Measurements from ENCODE around the gene PTGDS.

The PTGDS gene

DNA sequence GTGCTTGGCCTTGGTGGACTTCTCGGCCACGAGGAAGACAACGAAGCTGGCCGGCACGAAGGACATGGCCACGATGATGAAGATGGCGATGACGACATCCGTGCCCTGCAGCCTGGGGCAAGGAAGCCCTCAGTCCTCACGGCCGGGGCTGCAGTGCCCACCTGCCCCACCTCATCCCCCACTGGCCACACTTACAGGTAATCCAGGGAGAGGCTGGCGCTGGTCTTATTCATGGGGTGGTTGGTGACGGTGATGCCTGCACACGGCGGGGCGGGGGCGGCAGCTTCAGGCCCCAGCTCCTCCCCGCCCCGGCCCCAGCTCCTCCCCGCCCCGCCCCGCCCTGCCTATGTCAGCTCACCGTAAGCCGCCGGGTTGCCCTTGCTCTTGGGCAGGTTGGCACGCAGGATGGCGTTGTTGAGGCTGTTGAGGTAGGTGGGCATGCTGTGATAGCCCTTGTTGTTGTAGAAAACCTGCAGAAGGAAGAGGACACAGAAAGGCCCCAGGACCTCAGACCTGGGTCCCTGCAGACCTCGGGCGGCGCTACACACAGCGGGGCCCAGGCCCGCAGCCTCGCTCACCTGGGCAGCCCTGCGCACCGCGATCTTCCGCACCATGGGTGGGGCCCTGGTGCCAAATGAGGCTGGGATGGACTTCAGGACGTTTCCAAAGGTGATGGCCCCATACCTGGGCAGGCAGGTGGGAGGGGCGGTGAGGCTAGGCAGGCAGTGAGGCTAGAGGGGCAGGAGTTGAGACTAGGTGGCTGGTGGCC is 34.8 kb downstream of the PTGDS start:
- no peak for DNase-seq
- TF ChIP-seq, protein P1, sequence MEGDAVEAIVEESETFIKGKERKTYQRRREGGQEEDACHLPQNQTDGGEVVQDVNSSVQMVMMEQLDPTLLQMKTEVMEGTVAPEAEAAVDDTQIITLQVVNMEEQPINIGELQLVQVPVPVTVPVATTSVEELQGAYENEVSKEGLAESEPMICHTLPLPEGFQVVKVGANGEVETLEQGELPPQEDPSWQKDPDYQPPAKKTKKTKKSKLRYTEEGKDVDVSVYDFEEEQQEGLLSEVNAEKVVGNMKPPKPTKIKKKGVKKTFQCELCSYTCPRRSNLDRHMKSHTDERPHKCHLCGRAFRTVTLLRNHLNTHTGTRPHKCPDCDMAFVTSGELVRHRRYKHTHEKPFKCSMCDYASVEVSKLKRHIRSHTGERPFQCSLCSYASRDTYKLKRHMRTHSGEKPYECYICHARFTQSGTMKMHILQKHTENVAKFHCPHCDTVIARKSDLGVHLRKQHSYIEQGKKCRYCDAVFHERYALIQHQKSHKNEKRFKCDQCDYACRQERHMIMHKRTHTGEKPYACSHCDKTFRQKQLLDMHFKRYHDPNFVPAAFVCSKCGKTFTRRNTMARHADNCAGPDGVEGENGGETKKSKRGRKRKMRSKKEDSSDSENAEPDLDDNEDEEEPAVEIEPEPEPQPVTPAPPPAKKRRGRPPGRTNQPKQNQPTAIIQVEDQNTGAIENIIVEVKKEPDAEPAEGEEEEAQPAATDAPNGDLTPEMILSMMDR (IDR thresholded peaks at IDR 0.05; ENCODE audit: borderline replicate concordance, extremely low read depth, low read length, poor library complexity, severe bottlenecking) = no peak
- TF ChIP-seq EZH2 (IDR thresholded peaks at IDR 0.05; ENCODE audit: borderline replicate concordance, low read depth, low read length, severe bottlenecking) = no peak
- no peak for ATAC-seq (ENCODE audit: insufficient read depth, low read depth)

DNA sequence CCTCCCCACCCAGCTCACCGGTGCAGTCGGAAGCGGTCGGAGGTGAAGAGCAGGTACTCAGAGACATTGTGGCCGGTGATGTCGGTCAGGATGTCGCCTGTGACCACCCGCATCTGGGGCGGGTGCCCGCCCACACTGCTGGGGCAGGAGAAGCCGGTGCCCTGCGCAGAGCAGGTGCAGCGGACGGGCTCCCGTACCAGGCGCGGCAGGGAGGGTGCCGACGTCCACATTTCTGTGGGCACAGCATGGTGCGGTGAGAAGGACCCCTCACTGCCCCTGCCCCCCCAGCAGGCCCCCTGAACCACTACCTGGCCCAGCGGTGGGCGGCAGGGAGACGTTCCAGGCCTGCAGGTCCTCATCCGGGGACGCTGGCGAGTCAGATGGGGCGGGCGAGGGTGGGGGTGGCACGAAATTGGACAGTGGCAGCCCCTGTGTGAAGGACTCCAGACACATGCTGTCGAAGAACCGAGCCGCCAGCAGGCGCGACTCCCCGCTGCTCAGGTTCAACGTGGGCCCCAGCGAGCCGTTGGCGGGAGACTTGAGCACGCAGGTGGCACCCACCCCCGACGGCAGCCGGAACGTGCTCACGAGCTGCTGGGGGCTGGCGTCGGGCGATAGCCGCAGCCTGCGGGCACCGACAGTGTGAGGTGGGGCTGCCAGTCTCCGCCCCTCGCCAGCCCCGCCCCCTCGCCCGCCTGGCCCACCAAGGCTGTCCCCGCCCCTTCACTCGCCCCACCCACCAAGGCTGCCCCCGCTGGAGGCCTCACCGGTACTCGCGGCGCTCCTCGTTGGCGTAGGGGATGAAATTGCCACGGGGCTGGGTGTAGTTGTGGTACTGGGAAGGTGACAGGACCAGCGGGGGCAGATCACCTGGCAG is 35.6 kb downstream of the PTGDS start:
- no peak overlapping the region for H2AFZ ChIP-seq (ENCODE audit: low read depth, low read length)
- H4K20me1 ChIP-seq (ENCODE audit: insufficient read depth, low read length) = no peaks in the 10 kb centered on the region
- DNase-seq (no peak), ATAC-seq (ENCODE audit: insufficient read depth, low read depth) (no peak)
- H3K27me3 ChIP-seq (ENCODE audit: insufficient read depth, low read length, poor library complexity) = no peaks in the 10 kb centered on the region
- no peaks in the 10 kb centered on the region for H3K4me1 ChIP-seq (ENCODE audit: insufficient read depth, low read length)
- H3K9ac ChIP-seq (ENCODE audit: low read depth, low read length) = no peak overlapping the region
- H3K4me2 ChIP-seq (ENCODE audit: insufficient read depth, low read length) = no peak overlapping the region
- peaks cover 3% of the 10 kb centered on the region; the same call in 1 of the 2 replicates for H3K36me3 ChIP-seq (ENCODE audit: insufficient read depth, low read length)
- no peaks in the 10 kb centered on the region for H3K9me3 ChIP-seq (ENCODE audit: insufficient read depth, low read length, severe bottlenecking)
- no peak overlapping the region for H3K27ac ChIP-seq (ENCODE audit: low read length)
- TF ChIP-seq, protein P1 (IDR thresholded peaks at IDR 0.05; ENCODE audit: borderline replicate concordance, extremely low read depth, low read length, poor library complexity, severe bottlenecking) = no peak
- TF ChIP-seq EZH2 (IDR thresholded peaks at IDR 0.05; ENCODE audit: borderline replicate concordance, low read depth, low read length, severe bottlenecking) = no peak
- no peaks in the 10 kb centered on the region for H3K79me2 ChIP-seq (ENCODE audit: insufficient read depth, low read length)
- H3K4me3 ChIP-seq (ENCODE audit: low read depth in 1 of 2, low read length in 2 of 2) = no peak overlapping the region

More for the DNA sequence above, 34.8 kb downstream of the PTGDS start:
- Histone ChIP-seq H4K20me1 (ENCODE audit: insufficient read depth, low read length) (no peaks in the 10 kb centered on the region), H3K4me1 (ENCODE audit: insufficient read depth, low read length) (no peaks in the 10 kb centered on the region), H3K27ac (ENCODE audit: low read length) (no peak overlapping the region), H3K9ac (ENCODE audit: low read depth, low read length) (no peak overlapping the region), H3K9me3 (ENCODE audit: insufficient read depth, low read length, severe bottlenecking) (no peaks in the 10 kb centered on the region), H2AFZ (ENCODE audit: low read depth, low read length) (no peak overlapping the region), H3K4me3 (ENCODE audit: low read depth in 1 of 2, low read length in 2 of 2) (no peak overlapping the region), H3K27me3 (ENCODE audit: insufficient read depth, low read length, poor library complexity) (no peaks in the 10 kb centered on the region), H3K79me2 (ENCODE audit: insufficient read depth, low read length) (no peaks in the 10 kb centered on the region), H3K36me3 (ENCODE audit: insufficient read depth, low read length) (no peaks in the 10 kb centered on the region; the same call in 1 of the 2 replicates), H3K4me2 (ENCODE audit: insufficient read depth, low read length) (no peak overlapping the region)

DNA sequence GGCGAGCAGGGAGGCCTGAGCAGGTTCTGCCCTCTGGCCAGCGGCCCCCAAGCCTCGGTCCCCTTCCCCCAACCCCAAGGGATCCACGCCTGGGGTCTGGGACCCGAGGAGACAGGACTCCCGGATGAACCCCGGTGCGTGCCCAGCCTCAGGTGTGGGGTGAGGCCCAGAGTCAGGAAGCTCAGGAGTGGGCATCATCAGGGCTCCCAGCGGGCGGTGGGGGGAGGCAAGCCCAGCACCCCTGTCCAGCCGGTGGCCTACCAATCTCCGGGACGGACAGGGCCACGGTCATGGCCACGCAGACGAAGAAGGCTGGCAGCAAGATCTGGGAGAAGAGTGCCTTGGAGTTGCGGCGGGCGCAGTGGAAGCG is 36.3 kb downstream of the PTGDS start:
- DNase-seq (no peak), ATAC-seq (ENCODE audit: insufficient read depth, low read depth) (no peak)
- no peak overlapping the region for H2AFZ ChIP-seq (ENCODE audit: low read depth, low read length)
- H3K4me1 ChIP-seq (ENCODE audit: insufficient read depth, low read length) = no peaks in the 10 kb centered on the region
- H3K4me3 ChIP-seq (ENCODE audit: low read depth in 1 of 2, low read length in 2 of 2) = no peak overlapping the region
- H3K79me2 ChIP-seq (ENCODE audit: insufficient read depth, low read length) = no peaks in the 10 kb centered on the region
- no peaks in the 10 kb centered on the region for H3K9me3 ChIP-seq (ENCODE audit: insufficient read depth, low read length, severe bottlenecking)
- no peak overlapping the region for H3K27ac ChIP-seq (ENCODE audit: low read length)
- TF ChIP-seq EZH2 (IDR thresholded peaks at IDR 0.05; ENCODE audit: borderline replicate concordance, low read depth, low read length, severe bottlenecking) = no peak
- TF ChIP-seq, protein P1 (IDR thresholded peaks at IDR 0.05; ENCODE audit: borderline replicate concordance, extremely low read depth, low read length, poor library complexity, severe bottlenecking) = no peak
- no peak overlapping the region for H3K9ac ChIP-seq (ENCODE audit: low read depth, low read length)
- H3K4me2 ChIP-seq (ENCODE audit: insufficient read depth, low read length) = no peak overlapping the region
- H3K36me3 ChIP-seq (ENCODE audit: insufficient read depth, low read length) = peaks cover 3% of the 10 kb centered on the region; the same call in 1 of the 2 replicates
- H3K27me3 ChIP-seq (ENCODE audit: insufficient read depth, low read length, poor library complexity) = no peaks in the 10 kb centered on the region
- H4K20me1 ChIP-seq (ENCODE audit: insufficient read depth, low read length) = no peaks in the 10 kb centered on the region

Measured in DND-41 (cell line).